Kidney (tissue), 14 donors: ENCODE results near the gene HOXB5. TPM values are rescaled to one million over a fixed set of nuclear protein-coding genes. Genes with fewer than 3 reads are reported as not detected.

Experiments
- DNase-seq, 5 donors: peaks; one replicate each; pipeline ENCODE4 v3.0.0-alpha.2; 2013 to 2020
- FAIRE-seq: peaks from 2 replicates; lab custom pipeline; 2012; peaks lifted over from hg19 to GRCh38; lab: Jason Lieb, UNC
- H3K27ac ChIP-seq, 2 donors: one replicate each; pipeline ENCODE4 v1.7.0; 2013; ENCODE audit warnings: low read depth in 2 of 2, low read length in 2 of 2, inconsistent platforms in 1 of 2
- H3K27me3 ChIP-seq: one replicate; pipeline ENCODE4 v1.7.1; 2013; ENCODE audit warnings: low read length, inconsistent platforms; ENCODE audit not compliant: control insufficient read depth, insufficient read depth
- H3K36me3 ChIP-seq, 3 donors: one replicate each; pipeline versions ENCODE4 v1.7.0 to v1.7.1; 2013; ENCODE audit warnings: low read length in 3 of 3, control low read depth in 1 of 3, inconsistent platforms in 1 of 3; ENCODE audit not compliant: insufficient read depth in 3 of 3, control insufficient read depth in 2 of 3
- H3K4me1 ChIP-seq, 3 donors: one replicate each; pipeline versions ENCODE4 v1.7.0 to v1.7.1; 2013; ENCODE audit warnings: low read length in 3 of 3, inconsistent platforms in 1 of 3, low read depth in 1 of 3; ENCODE audit not compliant: control insufficient read depth in 2 of 3, insufficient read depth in 2 of 3
- H3K4me3 ChIP-seq, 3 donors: one replicate each; pipeline versions ENCODE4 v1.7.0 to v1.8.1; 2013; ENCODE audit warnings: low read length in 3 of 3, control low read depth in 1 of 3, inconsistent platforms in 1 of 3
- H3K9ac ChIP-seq, 3 donors: one replicate each; pipeline versions ENCODE4 v1.7.0 to v1.7.1; 2013; ENCODE audit warnings: low read length in 3 of 3, control low read depth in 1 of 3, inconsistent platforms in 1 of 3
- H3K9me3 ChIP-seq, 3 donors: one replicate each; pipeline versions ENCODE4 v1.7.0 to v1.7.1; 2013; ENCODE audit warnings: low read length in 3 of 3, control low read depth in 1 of 3, inconsistent platforms in 1 of 3; ENCODE audit not compliant: control insufficient read depth in 2 of 3, insufficient read depth in 1 of 3
- intact Hi-C: fragments of 100-400 bp; cut with DNase I; formaldehyde crosslinking; loops from one replicate; pipeline ENCODE4 v1.11.1; 2022
- polyA plus RNA-seq: library from polyadenylated mRNA; stranded (reverse); fragments of 350-450 nt; fragmentation: Illumina TruSeq; extraction: RNeasy Lipid Tissue Mini Kit (QIAGEN cat#74804); gene quantifications from one replicate; pipeline ENCODE4 v1.2.3, GENCODE V29; 2014; ENCODE audit warnings: low read depth, low replicate concordance; ENCODE audit not compliant: insufficient read depth
- total RNA-seq: library from RNA; stranded (reverse); fragmentation: NEBNext Ultra II Directional; extraction: Animal tissue kit (Norgen Biotek cat#: 25700); gene quantifications from one replicate; pipeline ENCODE4 v1.2.1, GENCODE V29; 2021
- TF ChIP-seq, protein P1 (sequence below): IDR thresholded peaks from 3 replicates; pipeline ENCODE4 v1.5.1; 2012; ENCODE audit warnings: mild to moderate bottlenecking, moderate library complexity, borderline replicate concordance; ENCODE audit not compliant: insufficient read depth; ENCODE audit errors: extremely low read depth
- donor health status: control.
- donor health status: control.
- donor health status: control.
- donor health status: control.
- donor health status: control.
- donor health status: DM: yes; HTN: yes; CAD: no.
- donor health status: Normal renal cell carcinoma (clear cell type).

The HOXB5 gene
- total and polyA plus RNA-seq, 2 donors from 2014 or later = 12.3 to 27.0 TPM

DNA sequence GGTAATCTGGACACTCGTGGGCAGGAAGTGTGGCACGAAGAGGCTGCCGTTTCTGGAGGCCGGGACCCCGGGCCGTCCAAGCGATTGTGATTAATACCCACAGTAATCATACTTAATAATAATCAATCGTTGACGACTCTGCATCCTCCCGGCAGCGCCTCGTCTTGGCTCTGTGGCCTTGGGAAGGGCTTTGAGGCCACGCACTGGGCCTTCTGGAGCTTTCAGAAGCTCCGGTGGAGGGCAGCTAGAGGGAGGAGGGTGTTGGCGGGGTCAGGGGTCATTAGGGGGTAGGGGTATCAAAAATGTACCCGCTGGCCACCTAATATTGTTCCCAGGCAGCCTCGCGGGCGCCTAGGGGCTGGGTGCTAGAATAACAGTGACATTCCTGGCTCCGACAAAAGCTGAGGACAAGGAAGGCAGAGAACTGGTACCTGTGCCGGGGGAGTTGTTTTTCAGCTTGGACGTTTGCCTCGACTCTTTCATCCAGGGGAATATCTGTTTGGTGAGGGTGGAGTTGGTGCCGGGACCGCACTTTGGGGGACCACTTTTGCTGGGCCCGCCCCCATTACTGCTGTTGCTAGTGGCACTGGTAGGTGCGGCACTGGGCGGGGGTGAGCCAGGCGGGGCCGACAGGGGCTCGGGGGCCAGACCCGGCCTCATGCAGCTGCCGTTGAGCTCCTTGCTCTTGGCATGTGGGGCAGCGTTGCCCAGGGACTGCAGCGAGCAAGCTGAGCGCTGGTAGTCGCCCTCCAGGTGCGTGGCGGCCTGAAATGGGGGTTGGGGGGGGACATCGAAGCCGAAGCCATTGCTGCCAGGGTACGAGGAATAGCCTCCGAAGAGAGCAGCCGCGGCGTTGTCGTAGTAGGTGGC is 41.7 kb downstream of the HOXB5 start:
- peak overlapping the region in 1 of 3 donors; percentile 27 for H3K4me3 ChIP-seq
- peaks cover 0 to 3% (median 2%) of the 10 kb centered on the region in 3 donors for H3K36me3 ChIP-seq
- intact Hi-C loops = no loop called here
- H3K4me1 ChIP-seq = peaks cover 7 to 24% (median 20%) of the 10 kb centered on the region in 3 donors
- DNase-seq = peak in 1 of 5 donors; percentile 38
- no peaks in the 10 kb centered on the region for H3K27me3 ChIP-seq
- H3K9ac ChIP-seq = peak overlapping the region in 2 of 3 donors; percentile 17 to 48
- H3K27ac ChIP-seq = peak overlapping the region; percentile 84 to 85
- FAIRE-seq = no peak
- TF ChIP-seq, protein P1, sequence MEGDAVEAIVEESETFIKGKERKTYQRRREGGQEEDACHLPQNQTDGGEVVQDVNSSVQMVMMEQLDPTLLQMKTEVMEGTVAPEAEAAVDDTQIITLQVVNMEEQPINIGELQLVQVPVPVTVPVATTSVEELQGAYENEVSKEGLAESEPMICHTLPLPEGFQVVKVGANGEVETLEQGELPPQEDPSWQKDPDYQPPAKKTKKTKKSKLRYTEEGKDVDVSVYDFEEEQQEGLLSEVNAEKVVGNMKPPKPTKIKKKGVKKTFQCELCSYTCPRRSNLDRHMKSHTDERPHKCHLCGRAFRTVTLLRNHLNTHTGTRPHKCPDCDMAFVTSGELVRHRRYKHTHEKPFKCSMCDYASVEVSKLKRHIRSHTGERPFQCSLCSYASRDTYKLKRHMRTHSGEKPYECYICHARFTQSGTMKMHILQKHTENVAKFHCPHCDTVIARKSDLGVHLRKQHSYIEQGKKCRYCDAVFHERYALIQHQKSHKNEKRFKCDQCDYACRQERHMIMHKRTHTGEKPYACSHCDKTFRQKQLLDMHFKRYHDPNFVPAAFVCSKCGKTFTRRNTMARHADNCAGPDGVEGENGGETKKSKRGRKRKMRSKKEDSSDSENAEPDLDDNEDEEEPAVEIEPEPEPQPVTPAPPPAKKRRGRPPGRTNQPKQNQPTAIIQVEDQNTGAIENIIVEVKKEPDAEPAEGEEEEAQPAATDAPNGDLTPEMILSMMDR = no peak
- H3K9me3 ChIP-seq = no peaks in the 10 kb centered on the region

DNA sequence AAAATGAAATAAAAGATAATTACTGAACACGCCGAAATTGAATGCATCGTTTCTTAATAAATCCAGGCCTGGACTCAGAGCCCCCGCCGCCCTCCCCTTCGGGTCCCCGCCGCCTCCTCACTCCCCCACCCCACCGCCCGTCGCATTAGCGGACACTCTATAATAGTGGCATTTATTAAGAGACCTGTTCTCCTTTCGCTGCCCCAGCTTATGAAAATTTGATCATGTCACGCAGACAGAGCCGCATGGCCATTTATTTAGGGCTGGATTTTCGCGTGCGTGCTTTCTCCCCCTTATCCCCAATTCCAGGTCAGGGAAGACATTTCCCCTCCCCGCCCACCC is 42.4 kb downstream of the HOXB5 start:
- no peaks in the 10 kb centered on the region for H3K27me3 ChIP-seq
- DNase-seq (peak in 1 of 5 donors; percentile 48), FAIRE-seq (no peak)
- TF ChIP-seq, protein P1 = no peak
- H3K4me3 ChIP-seq = no peak overlapping the region
- intact Hi-C loops = no loop called here
- no peak overlapping the region for H3K9ac ChIP-seq
- H3K4me1 ChIP-seq = peaks cover 6 to 25% (median 24%) of the 10 kb centered on the region in 3 donors
- H3K9me3 ChIP-seq = no peaks in the 10 kb centered on the region
- H3K36me3 ChIP-seq = peaks cover 0 to 3% (median 2%) of the 10 kb centered on the region in 3 donors
- peak overlapping the region; percentile 24 to 85 for H3K27ac ChIP-seq

DNA sequence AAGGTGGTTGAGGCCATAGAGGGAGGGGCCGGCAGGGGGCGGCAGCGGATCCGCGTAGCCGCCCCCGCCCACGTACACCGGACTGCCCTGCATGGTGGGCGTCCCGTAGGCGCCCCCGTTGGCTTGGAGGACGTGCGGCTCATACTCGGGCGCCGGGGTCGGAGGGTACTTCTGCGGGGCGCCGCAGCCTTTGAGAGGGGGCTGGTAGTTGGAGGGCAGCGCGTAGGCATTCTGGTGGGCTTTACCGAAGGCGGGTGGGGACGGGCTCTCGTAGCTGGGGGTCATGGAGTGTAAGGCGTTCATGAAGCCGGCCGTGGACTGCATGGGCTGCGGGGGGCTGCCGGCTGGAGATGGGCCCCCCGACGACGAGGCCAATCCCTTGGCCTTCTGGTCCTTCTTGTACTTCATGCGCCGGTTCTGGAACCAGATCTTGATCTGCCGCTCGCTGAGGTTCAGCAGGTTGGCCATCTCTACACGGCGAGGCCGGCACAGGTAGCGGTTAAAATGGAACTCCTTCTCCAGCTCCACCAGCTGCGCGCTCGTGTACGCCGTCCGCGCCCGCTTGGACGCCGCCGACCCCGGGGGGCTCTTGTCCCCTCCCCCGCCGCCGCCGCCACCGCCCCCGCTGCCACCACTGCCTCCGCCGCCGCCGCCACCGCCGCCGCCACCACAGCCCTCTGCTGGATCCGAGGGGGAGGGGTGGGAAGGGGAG is 42.9 kb downstream of the HOXB5 start:
- no peaks in the 10 kb centered on the region for H3K9me3 ChIP-seq
- FAIRE-seq = no peak
- intact Hi-C loops = no loop called here
- H3K4me3 ChIP-seq = no peak overlapping the region
- no peaks in the 10 kb centered on the region for H3K27me3 ChIP-seq
- peak overlapping the region; percentile 39 to 80 for H3K27ac ChIP-seq
- H3K4me1 ChIP-seq = peaks cover 9 to 27% (median 21%) of the 10 kb centered on the region in 3 donors
- peak overlapping the region in 1 of 3 donors; percentile 22 for H3K9ac ChIP-seq
- H3K36me3 ChIP-seq = peaks cover 0 to 3% (median 2%) of the 10 kb centered on the region in 3 donors
- TF ChIP-seq, protein P1 = no peak
- peak in 4 of 5 donors; percentile 59 to 79 (median 64) for DNase-seq
